Measurements from ENCODE around the gene KCNV2. TPM values are rescaled to one million over a fixed set of nuclear protein-coding genes. Genes with fewer than 3 reads are reported as not detected.

Gene KCNV2
- total RNA-seq, 4 donors from 2014 or later, result not detected

GRCh38 chr9:2742214-2742613 lies 24.9 kb downstream of the KCNV2 start:
- 94% methylated on average over 7 of the region's 7 CpGs for WGBS
- Histone ChIP-seq H3K4me3 (no peak overlapping the region), H3K27me3 (no peaks in the 10 kb centered on the region), H3K36me3 (peaks cover 11% of the 10 kb centered on the region), H3K9me3 (no peaks in the 10 kb centered on the region), H3K27ac (no peak overlapping the region), H3K4me1 (no peaks in the 10 kb centered on the region)
- DNase-seq (ENCODE audit: low spot score in 2 of 2), result no peak
- TF ChIP-seq CTCF (IDR thresholded peaks at IDR 0.05), result no peak
- TF ChIP-seq POLR2A (IDR thresholded peaks at IDR 0.05), result no peak
- no peak for TF ChIP-seq POLR2AphosphoS5 (IDR thresholded peaks at IDR 0.05)

GRCh38 chr9:2743937-2744529 lies 26.7 kb downstream of the KCNV2 start:
- no peaks in the 10 kb centered on the region for H3K27me3 ChIP-seq
- H3K27ac ChIP-seq, result no peak overlapping the region
- H3K4me3 ChIP-seq, result no peak overlapping the region
- peaks cover 11% of the 10 kb centered on the region for H3K36me3 ChIP-seq
- TF ChIP-seq EP300 (IDR thresholded peaks at IDR 0.05), result no peak
- TF ChIP-seq POLR2AphosphoS5 (IDR thresholded peaks at IDR 0.05), result no peak
- TF ChIP-seq CTCF (IDR thresholded peaks at IDR 0.05), result no peak
- TF ChIP-seq POLR2A (IDR thresholded peaks at IDR 0.05), result no peak
- DNase-seq (ENCODE audit: low spot score in 2 of 2), result no peak
- WGBS, result 81% methylated on average over 5 of the region's 5 CpGs
- H3K4me1 ChIP-seq, result no peaks in the 10 kb centered on the region
- no peaks in the 10 kb centered on the region for H3K9me3 ChIP-seq

- WGBS, result 80% methylated on average over 9 of the region's 9 CpGs
- no peaks in the 10 kb centered on the region for H3K4me1 ChIP-seq
- H3K27ac ChIP-seq, result no peak overlapping the region
- TF ChIP-seq CTCF (IDR thresholded peaks at IDR 0.05) (no peak), POLR2A (IDR thresholded peaks at IDR 0.05) (no peak), POLR2AphosphoS5 (IDR thresholded peaks at IDR 0.05) (no peak), EP300 (IDR thresholded peaks at IDR 0.05) (no peak)
- no peak for DNase-seq (ENCODE audit: low spot score in 2 of 2)
- H3K36me3 ChIP-seq, result peaks cover 11% of the 10 kb centered on the region
- no peaks in the 10 kb centered on the region for H3K27me3 ChIP-seq
- peaks cover 5% of the 10 kb centered on the region for H3K9me3 ChIP-seq
- H3K4me3 ChIP-seq, result no peak overlapping the region
Measured at GRCh38 chr9:2745560-2746380, 28.5 kb downstream of the KCNV2 start.

- 97% methylated on average over 2 of the region's 2 CpGs for WGBS
- no peak for TF ChIP-seq CTCF (IDR thresholded peaks at IDR 0.05)
- no peak for TF ChIP-seq POLR2A (IDR thresholded peaks at IDR 0.05)
- no peak for TF ChIP-seq EP300 (IDR thresholded peaks at IDR 0.05)
- TF ChIP-seq POLR2AphosphoS5 (IDR thresholded peaks at IDR 0.05), result no peak
- H3K36me3 ChIP-seq, result peaks cover 9% of the 10 kb centered on the region
- no peaks in the 10 kb centered on the region for H3K4me1 ChIP-seq
- no peaks in the 10 kb centered on the region for H3K27me3 ChIP-seq
- DNase-seq (ENCODE audit: low spot score in 2 of 2), result no peak
- no peak overlapping the region for H3K27ac ChIP-seq
- peaks cover 5% of the 10 kb centered on the region for H3K9me3 ChIP-seq
- no peak overlapping the region for H3K4me3 ChIP-seq
Measured at GRCh38 chr9:2749485-2749884, 32.2 kb downstream of the KCNV2 start.

- Histone ChIP-seq H3K27ac (no peak overlapping the region), H3K4me3 (no peak overlapping the region), H3K27me3 (no peaks in the 10 kb centered on the region), H3K9me3 (peaks cover 2% of the 10 kb centered on the region), H3K4me1 (no peaks in the 10 kb centered on the region), H3K36me3 (no peaks in the 10 kb centered on the region)
- 90% methylated on average over 1 of the region's 1 CpG for WGBS
- no peak for TF ChIP-seq EP300 (IDR thresholded peaks at IDR 0.05)
- TF ChIP-seq POLR2A (IDR thresholded peaks at IDR 0.05), result no peak
- TF ChIP-seq POLR2AphosphoS5 (IDR thresholded peaks at IDR 0.05), result no peak
- no peak for TF ChIP-seq CTCF (IDR thresholded peaks at IDR 0.05)
- DNase-seq (ENCODE audit: low spot score in 2 of 2), result no peak
Measured at GRCh38 chr9:2755285-2755684, 38.0 kb downstream of the KCNV2 start.
